ENCODE measurements around the gene THRB.

The THRB gene

GRCh38 chr3:24290596-24290995 lies 204.1 kb downstream of the THRB start (continued):
- no peak for TF ChIP-seq ZNF426 (tag by site-specific recombination; IDR thresholded peaks at IDR 0.05)
- TF ChIP-seq, protein P1, sequence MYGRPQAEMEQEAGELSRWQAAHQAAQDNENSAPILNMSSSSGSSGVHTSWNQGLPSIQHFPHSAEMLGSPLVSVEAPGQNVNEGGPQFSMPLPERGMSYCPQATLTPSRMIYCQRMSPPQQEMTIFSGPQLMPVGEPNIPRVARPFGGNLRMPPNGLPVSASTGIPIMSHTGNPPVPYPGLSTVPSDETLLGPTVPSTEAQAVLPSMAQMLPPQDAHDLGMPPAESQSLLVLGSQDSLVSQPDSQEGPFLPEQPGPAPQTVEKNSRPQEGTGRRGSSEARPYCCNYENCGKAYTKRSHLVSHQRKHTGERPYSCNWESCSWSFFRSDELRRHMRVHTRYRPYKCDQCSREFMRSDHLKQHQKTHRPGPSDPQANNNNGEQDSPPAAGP (tag by site-specific recombination; IDR thresholded peaks at IDR 0.05) = no peak

- no peaks in the 10 kb centered on the region for H3K9me3 ChIP-seq (ENCODE audit: control insufficient read depth, insufficient read depth, low read depth, low read length)
- H3K36me3 ChIP-seq (ENCODE audit: control insufficient read depth in 2 of 2, insufficient read depth in 1 of 2, low read length in 2 of 2) = no peaks in the 10 kb centered on the region
- TF ChIP-seq ZNF747 (tag by site-specific recombination; IDR thresholded peaks at IDR 0.05) (no peak), SETDB1 (IDR thresholded peaks at IDR 0.05; ENCODE audit: insufficient read length, low read length) (no peak), MYNN (tag by site-specific recombination; IDR thresholded peaks at IDR 0.05; ENCODE audit: borderline replicate concordance) (no peak), ZNF473 (tag by site-specific recombination; IDR thresholded peaks at IDR 0.05) (no peak)
- H3K27ac ChIP-seq (ENCODE audit: extremely low read depth, low read depth, low read length) = no peak overlapping the region
- ChIA-PET POLR2A (no interaction called here), CTCF (no interaction called here)
- no peak overlapping the region for H3K4me3 ChIP-seq (ENCODE audit: low read depth, low read length)
- no peaks in the 10 kb centered on the region for H3K4me1 ChIP-seq (ENCODE audit: control insufficient read depth, insufficient read depth, low read length)
These were observed 206.0 kb downstream of the THRB start for GRCh38 chr3:24288496-24289236.

DNA sequence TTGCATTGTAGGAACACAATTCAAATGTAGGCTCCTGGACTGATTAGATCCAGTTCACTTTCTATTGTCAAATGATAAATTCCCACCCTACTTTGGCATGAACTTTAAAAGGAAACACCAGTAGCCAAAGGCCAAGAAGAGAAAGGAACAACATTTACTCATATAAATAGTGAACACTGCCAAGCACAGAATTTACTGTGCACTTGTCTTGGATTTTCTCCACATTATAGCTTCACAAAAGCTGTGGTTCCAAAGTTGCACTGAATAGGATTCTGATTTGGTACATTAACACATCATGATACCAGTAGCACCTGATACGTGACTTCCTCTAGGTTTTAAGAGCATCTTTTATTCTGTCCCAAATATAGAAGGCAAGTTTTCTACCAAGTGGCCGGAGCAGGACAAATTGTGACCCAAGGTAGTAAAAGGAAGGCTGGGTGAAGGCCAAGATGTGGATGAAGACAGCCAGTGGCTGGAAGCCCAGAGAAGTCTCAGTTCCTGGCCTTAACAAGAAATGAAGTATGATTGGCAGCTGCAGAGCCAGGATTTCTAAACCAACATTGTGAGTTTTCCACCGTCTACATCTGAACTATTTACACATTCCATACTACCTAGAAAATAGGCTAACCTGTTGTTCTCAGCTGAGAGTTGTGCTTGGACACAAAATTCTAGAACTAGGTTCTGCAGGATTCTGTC lies 206.7 kb downstream of the THRB start:
- no peaks in the 10 kb centered on the region for H3K9me3 ChIP-seq (ENCODE audit: control insufficient read depth, insufficient read depth, low read depth, low read length)
- H3K4me3 ChIP-seq (ENCODE audit: low read depth, low read length) = no peak overlapping the region
- TF ChIP-seq ZNF274 (IDR thresholded peaks at IDR 0.05; ENCODE audit: low read length) (no peak), ZNF274 (tag by site-specific recombination; IDR thresholded peaks at IDR 0.05; ENCODE audit: borderline replicate concordance) (no peak), ZNF513 (tag by site-specific recombination; IDR thresholded peaks at IDR 0.05) (no peak), ZNF530 (tag by site-specific recombination; IDR thresholded peaks at IDR 0.05; ENCODE audit: low read depth) (no peak), MYNN (tag by site-specific recombination; IDR thresholded peaks at IDR 0.05; ENCODE audit: borderline replicate concordance) (no peak), ZNF248 (tag by site-specific recombination; IDR thresholded peaks at IDR 0.05) (no peak), ZBTB26 (tag by site-specific recombination; optimal IDR thresholded peaks at IDR 0.05) (no peak), ZNF433 (tag by site-specific recombination; IDR thresholded peaks at IDR 0.05; ENCODE audit: low read depth) (no peak), YY1 (tag by site-specific recombination; IDR thresholded peaks at IDR 0.05) (no peak)
- TF ChIP-seq, protein P2, sequence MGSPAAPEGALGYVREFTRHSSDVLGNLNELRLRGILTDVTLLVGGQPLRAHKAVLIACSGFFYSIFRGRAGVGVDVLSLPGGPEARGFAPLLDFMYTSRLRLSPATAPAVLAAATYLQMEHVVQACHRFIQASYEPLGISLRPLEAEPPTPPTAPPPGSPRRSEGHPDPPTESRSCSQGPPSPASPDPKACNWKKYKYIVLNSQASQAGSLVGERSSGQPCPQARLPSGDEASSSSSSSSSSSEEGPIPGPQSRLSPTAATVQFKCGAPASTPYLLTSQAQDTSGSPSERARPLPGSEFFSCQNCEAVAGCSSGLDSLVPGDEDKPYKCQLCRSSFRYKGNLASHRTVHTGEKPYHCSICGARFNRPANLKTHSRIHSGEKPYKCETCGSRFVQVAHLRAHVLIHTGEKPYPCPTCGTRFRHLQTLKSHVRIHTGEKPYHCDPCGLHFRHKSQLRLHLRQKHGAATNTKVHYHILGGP (tag by site-specific recombination; IDR thresholded peaks at IDR 0.05) = no peak
- CTCF ChIA-PET = no interaction called here
- POLR2A ChIA-PET = no interaction called here
- H3K4me1 ChIP-seq (ENCODE audit: control insufficient read depth, insufficient read depth, low read length) = no peaks in the 10 kb centered on the region
- no peak overlapping the region for H3K27ac ChIP-seq (ENCODE audit: extremely low read depth, low read depth, low read length)
- H3K36me3 ChIP-seq (ENCODE audit: control insufficient read depth in 2 of 2, insufficient read depth in 1 of 2, low read length in 2 of 2) = no peaks in the 10 kb centered on the region
